Body of pancreas (tissue), 4 donors: ENCODE results near the gene STAB1.
"Not testable (repeated sequence)": the region's sequence is repeated elsewhere in the genome, so short reads cannot be mapped to it uniquely, and the experiment has no call there.

Source experiments
- CTCF ChIP-seq, 7 experiments: fragments of 450-650 bp in 4 of 7; fragments of 200-600 bp in 3 of 7; sonication (generic) in 3 of 7; IDR thresholded peaks; one replicate each; pipeline ENCODE4 v1.5.1; 2016 to 2019; ENCODE audit warnings: antibody characterized with exemption in 7 of 7
- POLR2A ChIP-seq, 3 donors: fragments of 450-650 bp; IDR thresholded peaks; one replicate each; pipeline ENCODE4 v1.6.1; 2016; ENCODE audit warnings: antibody characterized with exemption in 3 of 3, mild to moderate bottlenecking in 2 of 3

- not testable (repeated sequence) for TF ChIP-seq CTCF, POLR2A (IDR thresholded peaks at IDR 0.05)
Measured at GRCh38 chr3:52526671-52527038, 31.5 kb downstream of the STAB1 start.
